HEK293 (cell line): ENCODE results near the gene RGMA.
A peak's percentile ranks its signal among the peaks of the same experiment; 100 is the strongest.

ENCODE experiments used
- CTCF ChIP-seq: fragments of 450-650 bp; formaldehyde crosslinking; IDR thresholded peaks from 2 replicates; pipeline ENCODE4 v1.5.1; 2016; ENCODE audit warnings: missing biosample characterization, missing genetic modification characterization
- GLI4 ChIP-seq: fragments of 450-650 bp; formaldehyde crosslinking; IDR thresholded peaks from 2 replicates; pipeline ENCODE4 v1.5.1; 2016; ENCODE audit warnings: missing biosample characterization, missing genetic modification characterization
- KLF17 ChIP-seq: fragments of 450-650 bp; formaldehyde crosslinking; IDR thresholded peaks from 2 replicates; pipeline ENCODE4 v1.5.1; 2016; ENCODE audit warnings: missing biosample characterization, missing genetic modification characterization
- ZBTB21 ChIP-seq: fragments of 450-650 bp; formaldehyde crosslinking; IDR thresholded peaks from 2 replicates; pipeline ENCODE4 v1.5.1; 2017; ENCODE audit warnings: missing biosample characterization, missing genetic modification characterization
- ZBTB7A ChIP-seq: fragments of 450-650 bp; formaldehyde crosslinking; IDR thresholded peaks from 2 replicates; pipeline ENCODE4 v1.5.1; 2016; ENCODE audit warnings: low read depth, missing biosample characterization, missing genetic modification characterization
- ZIC2 ChIP-seq: fragments of 450-650 bp; formaldehyde crosslinking; IDR thresholded peaks from 2 replicates; pipeline ENCODE4 v1.5.1; 2016; ENCODE audit warnings: missing biosample characterization, missing genetic modification characterization
- ZNF10 ChIP-seq: fragments of 450-650 bp; formaldehyde crosslinking; IDR thresholded peaks from 2 replicates; pipeline ENCODE4 v1.5.1; 2017; ENCODE audit warnings: missing biosample characterization, missing genetic modification characterization
- ZNF292 ChIP-seq: fragments of 450-650 bp; formaldehyde crosslinking; IDR thresholded peaks from 2 replicates; pipeline ENCODE4 v1.5.1; 2016; ENCODE audit warnings: low read depth, missing biosample characterization, missing genetic modification characterization, borderline replicate concordance
- ZNF423 ChIP-seq: fragments of 450-650 bp; formaldehyde crosslinking; IDR thresholded peaks from 2 replicates; pipeline ENCODE4 v1.5.1; 2016; ENCODE audit warnings: missing biosample characterization, missing genetic modification characterization
- ZNF488 ChIP-seq: fragments of 450-650 bp; formaldehyde crosslinking; IDR thresholded peaks from 2 replicates; pipeline ENCODE4 v1.5.1; 2016; ENCODE audit warnings: missing biosample characterization, missing genetic modification characterization
- ZNF530 ChIP-seq: fragments of 450-650 bp; formaldehyde crosslinking; IDR thresholded peaks from 2 replicates; pipeline ENCODE4 v1.5.1; 2016; ENCODE audit warnings: low read depth, missing biosample characterization, missing genetic modification characterization
- ZNF600 ChIP-seq: fragments of 450-650 bp; formaldehyde crosslinking; IDR thresholded peaks from 2 replicates; pipeline ENCODE4 v1.5.1; 2016; ENCODE audit warnings: missing biosample characterization, missing genetic modification characterization
- ZNF639 ChIP-seq: fragments of 450-650 bp; formaldehyde crosslinking; IDR thresholded peaks from 2 replicates; pipeline ENCODE4 v1.5.1; 2016; ENCODE audit warnings: missing biosample characterization, missing genetic modification characterization

GRCh38 chr15:93135997-93136397, 47.0 kb upstream of the RGMA start:
- TF ChIP-seq ZNF639 = no peak
- no peak for TF ChIP-seq CTCF (tag by site-specific recombination)
- no peak for TF ChIP-seq KLF17 (tag by site-specific recombination)
- no peak for TF ChIP-seq ZNF488 (tag by site-specific recombination)
- no peak for TF ChIP-seq GLI4 (tag by site-specific recombination)
- TF ChIP-seq ZNF423 (tag by site-specific recombination) = no peak
- no peak for TF ChIP-seq ZNF530 (tag by site-specific recombination)
- no peak for TF ChIP-seq ZBTB7A
- peak; percentile 55 for TF ChIP-seq ZIC2 (tag by site-specific recombination)
- no peak for TF ChIP-seq ZNF292 (tag by site-specific recombination)
- TF ChIP-seq ZNF600 (tag by site-specific recombination) = no peak
- TF ChIP-seq ZBTB21 (tag by site-specific recombination) = no peak
- TF ChIP-seq ZNF10 (tag by site-specific recombination) = no peak
